CD4-positive, alpha-beta T cell (primary cell): ENCODE data around the gene SMKR1. TPM values are rescaled to one million over a fixed set of nuclear protein-coding genes. Genes with fewer than 3 reads are reported as not detected.

Experiments used
- ATAC-seq: fragments of 200-7000 bp; cut with Tn5 transposase; one replicate; pipeline ENCODE4 v1.10.0; 2022; ENCODE audit warnings: mild to moderate bottlenecking; ENCODE audit not compliant: poor library complexity
- CTCF ChIA-PET: fragments of 350-600 bp; sonication (Branson Sonifier 250); formaldehyde crosslinking; loops from one replicate; lab custom pipeline; 2021; ENCODE audit warnings: antibody characterized with exemption, inconsistent platforms; lab: Charles Lee
- POLR2A ChIA-PET: fragments of 350-600 bp; sonication (Branson Sonifier 250); formaldehyde crosslinking; loops from one replicate; lab custom pipeline; 2021; ENCODE audit warnings: antibody characterized with exemption, inconsistent platforms; lab: Charles Lee
- DNase-seq, 14 experiments: peaks; one replicate each; pipeline ENCODE4 v3.0.0-alpha.2; 2013 to 2020; ENCODE audit warnings: mixed read lengths in 2 of 14
- H3K27ac ChIP-seq, 2 donors: one replicate each; pipeline versions ENCODE4 v1.5.1 to v1.7.0; 2013; ENCODE audit warnings: low read length in 2 of 2, low read depth in 1 of 2, mild to moderate bottlenecking in 1 of 2
- H3K27me3 ChIP-seq, 2 experiments: 1 replicate in 1 of 2; 2 replicates in 1 of 2; pipeline versions ENCODE4 v1.6.1 to v1.7.0; 2013; ENCODE audit warnings: low read length in 2 of 2, control low read depth in 1 of 2, mild to moderate bottlenecking in 1 of 2, moderate library complexity in 1 of 2; ENCODE audit not compliant: insufficient read depth in 2 of 2, control insufficient read depth in 1 of 2
- H3K36me3 ChIP-seq: one replicate; pipeline ENCODE4 v1.6.1; 2013; ENCODE audit warnings: low read length, control low read depth; ENCODE audit not compliant: insufficient read depth
- H3K4me1 ChIP-seq: one replicate; pipeline ENCODE4 v1.6.1; 2013; ENCODE audit warnings: low read length, control low read depth; ENCODE audit not compliant: insufficient read depth
- H3K4me3 ChIP-seq: one replicate; pipeline ENCODE4 v1.5.1; 2013; ENCODE audit warnings: mild to moderate bottlenecking, low read length, moderate library complexity
- H3K9me3 ChIP-seq, 2 experiments: 1 replicate in 1 of 2; 2 replicates in 1 of 2; pipeline versions ENCODE4 v1.6.1 to v1.7.0; 2013; ENCODE audit warnings: low read length in 2 of 2, mild to moderate bottlenecking in 2 of 2, control low read depth in 1 of 2, moderate library complexity in 1 of 2; ENCODE audit not compliant: control insufficient read depth in 1 of 2, insufficient read depth in 1 of 2
- H3K27ac Mint-ChIP-seq: one replicate; pipeline ENCODE4 v1.8.0; 2020; ENCODE audit warnings: mixed read lengths
- H3K27me3 Mint-ChIP-seq: one replicate; pipeline ENCODE4 v1.8.0; 2021; ENCODE audit warnings: mixed read lengths
- H3K36me3 Mint-ChIP-seq: one replicate; pipeline ENCODE4 v1.8.0; 2021; ENCODE audit warnings: low read depth, mixed read lengths
- H3K4me1 Mint-ChIP-seq: one replicate; pipeline ENCODE4 v1.8.0; 2021; ENCODE audit warnings: low read depth, mixed read lengths
- H3K4me3 Mint-ChIP-seq: one replicate; pipeline ENCODE4 v1.8.0; 2020; ENCODE audit warnings: mild to moderate bottlenecking, mixed read lengths
- H3K9me3 Mint-ChIP-seq: one replicate; pipeline ENCODE4 v1.8.0; 2020; ENCODE audit warnings: mixed read lengths
- CTCF ChIP-seq: fragments of 200-600 bp; IDR thresholded peaks from one replicate; pipeline ENCODE4 v1.8.0; 2022; ENCODE audit warnings: antibody characterized with exemption, mild to moderate bottlenecking
- intact Hi-C, 2 experiments: fragments of 100-400 bp; cut with DNase I in 1 of 2; cut with micrococcal nuclease in 1 of 2; formaldehyde crosslinking; loops; one replicate each; pipeline versions ENCODE4 v1.15.1 to v1.9.0; 2023 to 2025; cut with DNase I, micrococcal nuclease
- total RNA-seq, 174 experiments: library from RNA in 2 of 174; stranded (reverse) in 2 of 174; gene quantifications; one replicate each; pipeline ENCODE4 v1.2.3 and lab custom pipeline; 2021 to 2026

SMKR1 gene
- total RNA-seq, 2 experiments from 2014 or later = 0.22 to 0.49 TPM

GRCh38 chr7:129468087-129468486, 34.2 kb upstream of the SMKR1 start:
- H3K4me1 ChIP-seq = no peaks in the 10 kb centered on the region
- no peak overlapping the region for H3K4me3 Mint-ChIP-seq
- no peak overlapping the region for H3K27ac ChIP-seq
- no peak for ATAC-seq
- no peaks in the 10 kb centered on the region for H3K27me3 ChIP-seq
- no peaks in the 10 kb centered on the region for H3K27me3 Mint-ChIP-seq
- no peaks in the 10 kb centered on the region for H3K36me3 ChIP-seq
- H3K4me3 ChIP-seq = no peak overlapping the region
- no peaks in the 10 kb centered on the region for H3K36me3 Mint-ChIP-seq
- no peaks in the 10 kb centered on the region for H3K9me3 Mint-ChIP-seq
- no peak for DNase-seq
- H3K4me1 Mint-ChIP-seq = no peaks in the 10 kb centered on the region
- H3K27ac Mint-ChIP-seq = no peak overlapping the region
- intact Hi-C loops = no loop called here
- POLR2A ChIA-PET = no interaction called here
- CTCF ChIA-PET = interaction anchor here (2.2 to 2.4 kb wide), 2 partner anchors 101 to 150 kb away, joined by 4 to 13 read pairs; no protein-coding TSS in a partner anchor
- no peak for TF ChIP-seq CTCF
- H3K9me3 ChIP-seq = no peaks in the 10 kb centered on the region

- intact Hi-C loops = no loop called here
- no peak for TF ChIP-seq CTCF
- no peaks in the 10 kb centered on the region for H3K4me1 ChIP-seq
- H3K27me3 ChIP-seq = no peaks in the 10 kb centered on the region
- POLR2A ChIA-PET = no interaction called here
- no peak overlapping the region for H3K4me3 ChIP-seq
- H3K4me1 Mint-ChIP-seq = no peaks in the 10 kb centered on the region
- peak in 1 of 14 experiments; percentile 19 for DNase-seq
- H3K9me3 ChIP-seq = no peaks in the 10 kb centered on the region
- no peaks in the 10 kb centered on the region for H3K9me3 Mint-ChIP-seq
- H3K27me3 Mint-ChIP-seq = no peaks in the 10 kb centered on the region
- H3K36me3 ChIP-seq = no peaks in the 10 kb centered on the region
- no peak overlapping the region for H3K4me3 Mint-ChIP-seq
- H3K36me3 Mint-ChIP-seq = no peaks in the 10 kb centered on the region
- no peak overlapping the region for H3K27ac Mint-ChIP-seq
- CTCF ChIA-PET = interaction anchor here (2.2 to 2.4 kb wide), 2 partner anchors 101 to 151 kb away, joined by 4 to 13 read pairs; no protein-coding TSS in a partner anchor
- no peak overlapping the region for H3K27ac ChIP-seq
- no peak for ATAC-seq
These were observed 33.8 kb upstream of the SMKR1 start for GRCh38 chr7:129468547-129468946.

- Histone ChIP-seq H3K4me3 (no peak overlapping the region), H3K4me1 (no peaks in the 10 kb centered on the region), H3K27ac (no peak overlapping the region), H3K36me3 (no peaks in the 10 kb centered on the region), H3K9me3 (no peaks in the 10 kb centered on the region), H3K27me3 (no peaks in the 10 kb centered on the region)
- no peaks in the 10 kb centered on the region for H3K36me3 Mint-ChIP-seq
- no peaks in the 10 kb centered on the region for H3K9me3 Mint-ChIP-seq
- no peak for ATAC-seq
- H3K27ac Mint-ChIP-seq = no peak overlapping the region
- POLR2A ChIA-PET = no interaction called here
- H3K4me1 Mint-ChIP-seq = no peaks in the 10 kb centered on the region
- TF ChIP-seq CTCF = no peak
- no peak for DNase-seq
- intact Hi-C loops = loop anchor here in 1 of 2 experiments (2.0 to 5.0 kb wide), 2 partner anchors 127 to 308 kb away; no protein-coding TSS in a partner anchor
- no peak overlapping the region for H3K4me3 Mint-ChIP-seq
- no peaks in the 10 kb centered on the region for H3K27me3 Mint-ChIP-seq
- CTCF ChIA-PET = interaction anchor here (0.9 to 2.4 kb wide), 2 partner anchors 102 to 127 kb away, joined by 3 to 13 read pairs; no protein-coding TSS in a partner anchor
These were observed 32.4 kb upstream of the SMKR1 start for GRCh38 chr7:129469930-129470329.
